ENCODE results near the gene GTF3C5. TPM values are rescaled to one million over a fixed set of nuclear protein-coding genes. Genes with fewer than 3 reads are reported as not detected.
A peak's percentile ranks its signal among the peaks of the same experiment; 100 is the strongest.

The GTF3C5 gene
- total and polyA plus RNA-seq, 2 donors from 2014 or later = 38.0 to 47.7 TPM

DNA sequence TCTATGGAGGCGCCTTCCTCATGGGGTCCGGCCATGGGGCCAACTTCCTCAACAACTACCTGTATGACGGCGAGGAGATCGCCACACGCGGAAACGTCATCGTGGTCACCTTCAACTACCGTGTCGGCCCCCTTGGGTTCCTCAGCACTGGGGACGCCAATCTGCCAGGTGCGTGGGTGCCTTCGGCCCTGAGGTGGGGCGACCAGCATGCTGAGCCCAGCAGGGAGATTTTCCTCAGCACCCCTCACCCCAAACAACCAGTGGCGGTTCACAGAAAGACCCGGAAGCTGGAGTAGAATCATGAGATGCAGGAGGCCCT is 34.2 kb downstream of the GTF3C5 start:
- intact Hi-C loops (cut with DNase I) = no loop called here
- no peaks in the 10 kb centered on the region for H3K27me3 ChIP-seq (ENCODE audit: control insufficient read depth, insufficient read depth, low read length)
- no peak overlapping the region for H3K4me3 ChIP-seq (ENCODE audit: low read length in 3 of 3)
- H3K27ac ChIP-seq (ENCODE audit: low read depth in 2 of 2, low read length in 2 of 2) = no peak overlapping the region
- FAIRE-seq (no peak), DNase-seq (no peak)
- H3K4me1 ChIP-seq (ENCODE audit: control insufficient read depth in 2 of 3, insufficient read depth in 2 of 3, low read depth in 1 of 3, low read length in 3 of 3) = no peaks in the 10 kb centered on the region
- no peaks in the 10 kb centered on the region for H3K9me3 ChIP-seq (ENCODE audit: control insufficient read depth in 2 of 3, insufficient read depth in 1 of 3, low read length in 3 of 3)
- no peak overlapping the region for H3K9ac ChIP-seq (ENCODE audit: low read length in 3 of 3)
- no peaks in the 10 kb centered on the region for H3K36me3 ChIP-seq (ENCODE audit: control insufficient read depth in 2 of 3, insufficient read depth in 3 of 3, low read length in 3 of 3)
- TF ChIP-seq, protein P1, sequence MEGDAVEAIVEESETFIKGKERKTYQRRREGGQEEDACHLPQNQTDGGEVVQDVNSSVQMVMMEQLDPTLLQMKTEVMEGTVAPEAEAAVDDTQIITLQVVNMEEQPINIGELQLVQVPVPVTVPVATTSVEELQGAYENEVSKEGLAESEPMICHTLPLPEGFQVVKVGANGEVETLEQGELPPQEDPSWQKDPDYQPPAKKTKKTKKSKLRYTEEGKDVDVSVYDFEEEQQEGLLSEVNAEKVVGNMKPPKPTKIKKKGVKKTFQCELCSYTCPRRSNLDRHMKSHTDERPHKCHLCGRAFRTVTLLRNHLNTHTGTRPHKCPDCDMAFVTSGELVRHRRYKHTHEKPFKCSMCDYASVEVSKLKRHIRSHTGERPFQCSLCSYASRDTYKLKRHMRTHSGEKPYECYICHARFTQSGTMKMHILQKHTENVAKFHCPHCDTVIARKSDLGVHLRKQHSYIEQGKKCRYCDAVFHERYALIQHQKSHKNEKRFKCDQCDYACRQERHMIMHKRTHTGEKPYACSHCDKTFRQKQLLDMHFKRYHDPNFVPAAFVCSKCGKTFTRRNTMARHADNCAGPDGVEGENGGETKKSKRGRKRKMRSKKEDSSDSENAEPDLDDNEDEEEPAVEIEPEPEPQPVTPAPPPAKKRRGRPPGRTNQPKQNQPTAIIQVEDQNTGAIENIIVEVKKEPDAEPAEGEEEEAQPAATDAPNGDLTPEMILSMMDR (IDR thresholded peaks at IDR 0.05; ENCODE audit: borderline replicate concordance, extremely low read depth, insufficient read depth) = no peak

DNA sequence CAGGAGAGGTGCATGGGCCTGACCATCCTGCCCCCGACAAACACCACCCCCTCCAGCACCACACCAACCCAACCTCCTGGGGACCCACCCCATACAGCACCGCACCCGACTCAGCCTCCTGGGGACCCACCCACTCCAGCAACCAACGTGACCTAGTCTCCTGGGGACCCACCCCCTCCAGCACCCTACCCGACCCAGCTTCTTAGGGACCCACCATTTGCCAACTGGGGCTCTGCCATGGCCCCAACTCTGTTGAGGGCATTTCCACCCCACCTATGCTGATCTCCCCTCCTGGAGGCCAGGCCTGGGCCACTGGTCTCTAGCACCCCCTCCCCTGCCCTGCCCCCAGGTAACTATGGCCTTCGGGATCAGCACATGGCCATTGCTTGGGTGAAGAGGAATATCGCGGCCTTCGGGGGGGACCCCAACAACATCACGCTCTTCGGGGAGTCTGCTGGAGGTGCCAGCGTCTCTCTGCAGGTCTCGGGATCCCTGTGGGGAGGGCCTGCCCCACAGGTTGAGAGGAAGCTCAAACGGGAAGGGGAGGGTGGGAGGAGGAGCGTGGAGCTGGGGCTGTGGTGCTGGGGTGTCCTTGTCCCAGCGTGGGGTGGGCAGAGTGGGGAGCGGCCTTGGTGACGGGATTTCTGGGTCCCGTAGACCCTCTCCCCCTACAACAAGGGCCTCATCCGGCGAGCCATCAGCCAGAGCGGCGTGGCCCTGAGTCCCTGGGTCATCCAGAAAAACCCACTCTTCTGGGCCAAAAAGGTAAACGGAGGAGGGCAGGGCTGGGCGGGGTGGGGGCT is 35.6 kb downstream of the GTF3C5 start:
- intact Hi-C loops (cut with DNase I) = no loop called here
- TF ChIP-seq, protein P1 (IDR thresholded peaks at IDR 0.05; ENCODE audit: borderline replicate concordance, extremely low read depth, insufficient read depth) = no peak
- Histone ChIP-seq H3K9me3 (ENCODE audit: control insufficient read depth in 2 of 3, insufficient read depth in 1 of 3, low read length in 3 of 3) (no peaks in the 10 kb centered on the region), H3K36me3 (ENCODE audit: control insufficient read depth in 2 of 3, insufficient read depth in 3 of 3, low read length in 3 of 3) (no peaks in the 10 kb centered on the region), H3K9ac (ENCODE audit: low read length in 3 of 3) (no peak overlapping the region), H3K27me3 (ENCODE audit: control insufficient read depth, insufficient read depth, low read length) (no peaks in the 10 kb centered on the region), H3K4me1 (ENCODE audit: control insufficient read depth in 2 of 3, insufficient read depth in 2 of 3, low read depth in 1 of 3, low read length in 3 of 3) (no peaks in the 10 kb centered on the region), H3K27ac (ENCODE audit: low read depth in 2 of 2, low read length in 2 of 2) (no peak overlapping the region), H3K4me3 (ENCODE audit: low read length in 3 of 3) (no peak overlapping the region)
- DNase-seq (peak in 1 of 5 donors; percentile 64), FAIRE-seq (no peak)

DNA sequence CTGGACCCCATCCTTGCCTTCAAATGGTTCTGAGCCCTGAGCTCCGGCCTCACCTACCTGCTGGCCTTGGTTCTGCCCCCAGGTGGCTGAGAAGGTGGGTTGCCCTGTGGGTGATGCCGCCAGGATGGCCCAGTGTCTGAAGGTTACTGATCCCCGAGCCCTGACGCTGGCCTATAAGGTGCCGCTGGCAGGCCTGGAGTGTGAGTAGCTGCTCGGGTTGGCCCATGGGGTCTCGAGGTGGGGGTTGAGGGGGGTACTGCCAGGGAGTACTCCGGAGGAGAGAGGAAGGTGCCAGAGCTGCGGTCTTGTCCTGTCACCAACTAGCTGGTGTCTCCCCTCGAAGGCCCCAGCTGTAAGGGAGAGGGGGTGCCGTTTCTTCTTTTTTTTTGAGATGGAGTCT is 36.2 kb downstream of the GTF3C5 start:
- H3K4me3 ChIP-seq (ENCODE audit: low read length in 3 of 3) = no peak overlapping the region
- H3K36me3 ChIP-seq (ENCODE audit: control insufficient read depth in 2 of 3, insufficient read depth in 3 of 3, low read length in 3 of 3) = no peaks in the 10 kb centered on the region
- DNase-seq = peak in 1 of 5 donors; percentile 70
- H3K27me3 ChIP-seq (ENCODE audit: control insufficient read depth, insufficient read depth, low read length) = no peaks in the 10 kb centered on the region
- no peaks in the 10 kb centered on the region for H3K4me1 ChIP-seq (ENCODE audit: control insufficient read depth in 2 of 3, insufficient read depth in 2 of 3, low read depth in 1 of 3, low read length in 3 of 3)
- FAIRE-seq = no peak
- TF ChIP-seq, protein P1 (IDR thresholded peaks at IDR 0.05; ENCODE audit: borderline replicate concordance, extremely low read depth, insufficient read depth) = no peak
- H3K9me3 ChIP-seq (ENCODE audit: control insufficient read depth in 2 of 3, insufficient read depth in 1 of 3, low read length in 3 of 3) = no peaks in the 10 kb centered on the region
- intact Hi-C loops (cut with DNase I) = no loop called here
- H3K9ac ChIP-seq (ENCODE audit: low read length in 3 of 3) = no peak overlapping the region
- no peak overlapping the region for H3K27ac ChIP-seq (ENCODE audit: low read depth in 2 of 2, low read length in 2 of 2)
